Caco-2 (cell line): ENCODE measurements around the gene ZDHHC19. TPM values are rescaled to one million over a fixed set of nuclear protein-coding genes. Genes with fewer than 3 reads are reported as not detected.

Experiments used
- BruUV-seq: library from RNA; stranded (reverse); fragments of 400-500 nt; replicated peaks from 2 replicates; lab custom pipeline; 2021; lab: Mats Ljungman, UMichigan
- CTCF ChIA-PET: fragments of 300-600 bp; sonication (Branson Sonifier 250); formaldehyde crosslinking; loops from one replicate; lab custom pipeline; 2022; ENCODE audit warnings: antibody characterized with exemption; lab: Charles Lee
- POLR2A ChIA-PET: fragments of 300-600 bp; sonication (Branson Sonifier 250); formaldehyde crosslinking; loops from one replicate; lab custom pipeline; 2022; ENCODE audit warnings: antibody characterized with exemption; lab: Charles Lee
- DNase-seq, 2 experiments: peaks; one replicate each; pipeline versions ENCODE4 v3.0.0 to v3.0.0-alpha.2; 2020 to 2022
- H3K27me3 ChIP-seq: replicated peaks from 2 replicates; pipeline ENCODE4 v1.6.0; 2011; ENCODE audit warnings: low read length; ENCODE audit not compliant: control insufficient read depth, insufficient read depth
- H3K36me3 ChIP-seq: 2 replicates; pipeline ENCODE4 v1.5.1; 2011; ENCODE audit warnings: low read length; ENCODE audit not compliant: control insufficient read depth, insufficient read depth
- H3K4me1 ChIP-seq: fragments of 250-450 bp; sonication (Bioruptor Pico); 2 replicates; pipeline ENCODE4 v1.5.1; 2020; ENCODE audit warnings: mild to moderate bottlenecking
- H3K4me3 ChIP-seq: 2 replicates; pipeline ENCODE4 v1.5.1; 2011; ENCODE audit warnings: low read depth, mild to moderate bottlenecking, control low read depth, low read length
- H3K9me3 ChIP-seq: fragments of 250-450 bp; sonication (Bioruptor Pico); 2 replicates; pipeline ENCODE4 v1.5.1; 2020; ENCODE audit warnings: mild to moderate bottlenecking, moderate library complexity
- H3K27ac Mint-ChIP-seq: one replicate; pipeline ENCODE4 v1.8.0; 2022; ENCODE audit warnings: mixed read lengths; ENCODE audit not compliant: unreplicated experiment
- H3K27me3 Mint-ChIP-seq: one replicate; pipeline ENCODE4 v1.8.0; 2022; ENCODE audit warnings: mixed read lengths; ENCODE audit not compliant: insufficient read depth, unreplicated experiment
- H3K36me3 Mint-ChIP-seq: one replicate; pipeline ENCODE4 v1.8.0; 2022; ENCODE audit warnings: mild to moderate bottlenecking, mixed read lengths; ENCODE audit not compliant: insufficient read depth, unreplicated experiment
- H3K4me1 Mint-ChIP-seq: one replicate; pipeline ENCODE4 v1.8.0; 2022; ENCODE audit warnings: low read depth, mixed read lengths; ENCODE audit not compliant: unreplicated experiment
- H3K4me3 Mint-ChIP-seq: one replicate; pipeline ENCODE4 v1.8.0; 2022; ENCODE audit warnings: mild to moderate bottlenecking, moderate library complexity, mixed read lengths; ENCODE audit not compliant: unreplicated experiment
- H3K9me3 Mint-ChIP-seq: one replicate; pipeline ENCODE4 v1.8.0; 2022; ENCODE audit warnings: mixed read lengths; ENCODE audit not compliant: unreplicated experiment
- CTCF ChIP-seq, 2 experiments: fragments of 200-600 bp in 1 of 2; IDR thresholded peaks; 1 replicate in 1 of 2; 2 replicates in 1 of 2; pipeline versions ENCODE4 v1.5.1 to v1.8.0; 2011 to 2022; ENCODE audit warnings: antibody characterized with exemption in 1 of 2, control low read depth in 1 of 2, inconsistent platforms in 1 of 2, low read depth in 1 of 2, low read length in 1 of 2, mild to moderate bottlenecking in 1 of 2, moderate library complexity in 1 of 2; ENCODE audit not compliant: insufficient read depth in 1 of 2, severe bottlenecking in 1 of 2, unreplicated experiment in 1 of 2
- intact Hi-C: fragments of 100-400 bp; cut with micrococcal nuclease; formaldehyde crosslinking; loops from one replicate; pipeline ENCODE4 v1.10.0; 2022; ENCODE audit not compliant: unreplicated experiment
- total RNA-seq: library from RNA; stranded (reverse); gene quantifications from 2 replicates; pipeline ENCODE4 v1.2.3, GENCODE V29; 2022

Gene ZDHHC19
- total RNA-seq, 1 experiment from 2014 or later, result not detected

GRCh38 chr3:196227121-196227561 is 15.9 kb upstream of the ZDHHC19 start:
- no peaks in the 10 kb centered on the region for H3K27me3 Mint-ChIP-seq
- Histone ChIP-seq H3K36me3 (no peaks in the 10 kb centered on the region), H3K9me3 (no peaks in the 10 kb centered on the region), H3K4me1 (no peaks in the 10 kb centered on the region), H3K4me3 (no peak overlapping the region), H3K27me3 (no peaks in the 10 kb centered on the region)
- POLR2A ChIA-PET, result no interaction called here
- CTCF ChIA-PET, result no interaction called here
- no peak for TF ChIP-seq CTCF (IDR thresholded peaks at IDR 0.05; ENCODE audit: insufficient read depth in 1 of 2, low read depth in 1 of 2, low read length in 1 of 2, severe bottlenecking in 1 of 2, unreplicated experiment in 1 of 2)
- no peaks in the 10 kb centered on the region for H3K4me1 Mint-ChIP-seq
- DNase-seq, result no peak
- no peak overlapping the region for H3K27ac Mint-ChIP-seq
- no peaks in the 10 kb centered on the region for H3K9me3 Mint-ChIP-seq
- peaks cover 14% of the 10 kb centered on the region for H3K36me3 Mint-ChIP-seq
- no peak overlapping the region for H3K4me3 Mint-ChIP-seq
- BruUV-seq, result no TSS peak
- intact Hi-C loops, result no loop called here

GRCh38 chr3:196225763-196226364 is 14.7 kb upstream of the ZDHHC19 start:
- no peaks in the 10 kb centered on the region for H3K9me3 Mint-ChIP-seq
- DNase-seq, result no peak
- no peak for TF ChIP-seq CTCF (IDR thresholded peaks at IDR 0.05; ENCODE audit: insufficient read depth in 1 of 2, low read depth in 1 of 2, low read length in 1 of 2, severe bottlenecking in 1 of 2, unreplicated experiment in 1 of 2)
- Histone ChIP-seq H3K27me3 (no peaks in the 10 kb centered on the region), H3K4me3 (no peak overlapping the region), H3K36me3 (no peaks in the 10 kb centered on the region), H3K4me1 (no peaks in the 10 kb centered on the region), H3K9me3 (no peaks in the 10 kb centered on the region)
- BruUV-seq, result no TSS peak
- ChIA-PET CTCF (interaction anchor here (0.6 kb wide), 1 partner anchor 207 kb away, joined by 3 read pairs; the partner anchor contains the start of gene UBXN7), POLR2A (no interaction called here)
- no peaks in the 10 kb centered on the region for H3K4me1 Mint-ChIP-seq
- intact Hi-C loops, result no loop called here
- no peak overlapping the region for H3K27ac Mint-ChIP-seq
- H3K4me3 Mint-ChIP-seq, result no peak overlapping the region
- H3K27me3 Mint-ChIP-seq, result no peaks in the 10 kb centered on the region
- H3K36me3 Mint-ChIP-seq, result peaks cover 14% of the 10 kb centered on the region

GRCh38 chr3:196225086-196225485 is 13.9 kb upstream of the ZDHHC19 start:
- ChIA-PET POLR2A (no interaction called here), CTCF (interaction anchor here (0.6 kb wide), 1 partner anchor 207 kb away, joined by 3 read pairs; the partner anchor contains the start of gene UBXN7)
- Mint-ChIP-seq H3K9me3 (no peaks in the 10 kb centered on the region), H3K27me3 (no peaks in the 10 kb centered on the region), H3K36me3 (peaks cover 14% of the 10 kb centered on the region), H3K4me1 (no peaks in the 10 kb centered on the region), H3K27ac (no peak overlapping the region), H3K4me3 (no peak overlapping the region)
- intact Hi-C loops, result no loop called here
- BruUV-seq, result no TSS peak
- no peak for DNase-seq
- TF ChIP-seq CTCF (IDR thresholded peaks at IDR 0.05; ENCODE audit: insufficient read depth in 1 of 2, low read depth in 1 of 2, low read length in 1 of 2, severe bottlenecking in 1 of 2, unreplicated experiment in 1 of 2), result no peak
- Histone ChIP-seq H3K4me1 (no peaks in the 10 kb centered on the region), H3K4me3 (no peak overlapping the region), H3K36me3 (no peaks in the 10 kb centered on the region), H3K27me3 (no peaks in the 10 kb centered on the region), H3K9me3 (no peaks in the 10 kb centered on the region)
